PC-3 (cell line): Measurements from ENCODE around the gene PPP1R26.

Experiments
- EZH2 ChIP-seq: fragments of 300-600 bp; sonication (generic); IDR thresholded peaks from one replicate; pipeline ENCODE4 v1.6.1; 2017; ENCODE audit warnings: antibody characterized with exemption, mild to moderate bottlenecking, low read length; ENCODE audit not compliant: unreplicated experiment
- EZH2phosphoT487 ChIP-seq: fragments of 300-600 bp; sonication (generic); IDR thresholded peaks from 2 replicates; pipeline ENCODE4 v1.6.1; 2018; ENCODE audit warnings: mild to moderate bottlenecking, antibody characterized with exemption, low read length, borderline replicate concordance

GRCh38 chr9:135480071-135480939 is 723 bp downstream of the PPP1R26 start:
- no peak for TF ChIP-seq EZH2phosphoT487
- TF ChIP-seq EZH2 = no peak
